GM21529 (cell line): ENCODE results near the gene C1orf159.

Source experiments
- ATAC-seq: cut with Tn5 transposase; IDR thresholded peaks from one replicate; pipeline ENCODE4 v1.9.1; 2021; ENCODE audit not compliant: unreplicated experiment

The C1orf159 gene

GRCh38 chr1:1092894-1093609, 22.8 kb downstream of the C1orf159 start:
- ATAC-seq = no peak

GRCh38 chr1:1092149-1092855, 23.6 kb downstream of the C1orf159 start:
- ATAC-seq = no peak

- ATAC-seq = no peak
Observed at GRCh38 chr1:1091344-1092148, 24.3 kb downstream of the C1orf159 start.

GRCh38 chr1:1090424-1091343, 25.2 kb downstream of the C1orf159 start:
- no peak for ATAC-seq

GRCh38 chr1:1089731-1090423, 26.0 kb downstream of the C1orf159 start:
- no peak for ATAC-seq

GRCh38 chr1:1088801-1089680, 26.8 kb downstream of the C1orf159 start:
- ATAC-seq = no peak

GRCh38 chr1:1088029-1088800, 27.7 kb downstream of the C1orf159 start:
- no peak for ATAC-seq

- ATAC-seq = no peak
Observed at GRCh38 chr1:1087351-1088028, 28.4 kb downstream of the C1orf159 start.

- ATAC-seq = no peak
Observed at GRCh38 chr1:1086911-1087341, 29.0 kb downstream of the C1orf159 start.

GRCh38 chr1:1085911-1086841, 29.7 kb downstream of the C1orf159 start:
- no peak for ATAC-seq

GRCh38 chr1:1085171-1085841, 30.6 kb downstream of the C1orf159 start:
- no peak for ATAC-seq

GRCh38 chr1:1084372-1085170, 31.3 kb downstream of the C1orf159 start:
- ATAC-seq = no peak

GRCh38 chr1:1083416-1084371, 32.2 kb downstream of the C1orf159 start:
- ATAC-seq = no peak

- no peak for ATAC-seq
Observed at GRCh38 chr1:1082776-1083415, 33.0 kb downstream of the C1orf159 start.
